Measurements from ENCODE around the gene MPIG6B. TPM values are rescaled to one million over a fixed set of nuclear protein-coding genes. Genes with fewer than 3 reads are reported as not detected.

MPIG6B gene
- total RNA-seq, 3 donors from 2014 or later (not counting 1 experiment from before 2014, with no cell fraction given), result 9.4 to 19.0 (median 12.8) TPM

DNA sequence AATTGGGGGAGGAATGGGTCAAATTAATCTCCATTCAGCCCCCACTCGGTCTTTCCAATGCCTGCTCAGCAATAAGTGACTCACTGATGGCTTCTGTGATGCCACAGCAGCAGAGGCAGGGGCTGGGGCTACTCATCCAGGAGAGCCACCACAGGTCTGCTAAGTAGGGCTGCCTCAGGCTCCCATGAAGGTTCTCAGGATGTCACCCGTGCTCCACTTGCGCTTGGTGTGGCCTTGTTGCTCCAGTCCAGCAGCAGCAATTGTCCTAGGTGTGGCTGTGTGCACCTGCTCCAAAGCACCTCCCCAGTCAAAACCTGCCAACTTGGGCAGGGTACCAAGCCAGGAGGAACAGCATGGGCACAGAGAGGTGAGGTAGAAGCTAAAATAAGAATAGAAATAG is 1.0 kb upstream of the MPIG6B start:
- Mint-ChIP-seq H3K27me3 (ENCODE audit: low read depth in 2 of 2) (peaks cover 0 to 4% of the 10 kb centered on the region in 2 donors), H3K36me3 (peaks cover 16% of the 10 kb centered on the region), H3K27ac (no peak overlapping the region), H3K4me3 (no peak overlapping the region), H3K4me1 (peaks cover 31 to 32% of the 10 kb centered on the region in 2 donors), H3K9me3 (no peaks in the 10 kb centered on the region)
- Histone ChIP-seq H3K4me3 (ENCODE audit: low read length) (no peak overlapping the region), H3K27ac (ENCODE audit: low read length) (no peak overlapping the region), H3K27me3 (ENCODE audit: control insufficient read depth, insufficient read depth, low read length) (no peaks in the 10 kb centered on the region), H3K4me1 (ENCODE audit: control insufficient read depth, insufficient read depth, low read length) (peaks cover 25% of the 10 kb centered on the region), H3K9me3 (ENCODE audit: control insufficient read depth, insufficient read depth, low read length) (no peaks in the 10 kb centered on the region), H3K36me3 (ENCODE audit: control insufficient read depth, insufficient read depth, low read length) (peaks cover 10% of the 10 kb centered on the region)
- no peak for DNase-seq
- ATAC-seq, result no peak
- intact Hi-C loops (cut with micrococcal nuclease), result no loop called here
- TF ChIP-seq, protein P1, sequence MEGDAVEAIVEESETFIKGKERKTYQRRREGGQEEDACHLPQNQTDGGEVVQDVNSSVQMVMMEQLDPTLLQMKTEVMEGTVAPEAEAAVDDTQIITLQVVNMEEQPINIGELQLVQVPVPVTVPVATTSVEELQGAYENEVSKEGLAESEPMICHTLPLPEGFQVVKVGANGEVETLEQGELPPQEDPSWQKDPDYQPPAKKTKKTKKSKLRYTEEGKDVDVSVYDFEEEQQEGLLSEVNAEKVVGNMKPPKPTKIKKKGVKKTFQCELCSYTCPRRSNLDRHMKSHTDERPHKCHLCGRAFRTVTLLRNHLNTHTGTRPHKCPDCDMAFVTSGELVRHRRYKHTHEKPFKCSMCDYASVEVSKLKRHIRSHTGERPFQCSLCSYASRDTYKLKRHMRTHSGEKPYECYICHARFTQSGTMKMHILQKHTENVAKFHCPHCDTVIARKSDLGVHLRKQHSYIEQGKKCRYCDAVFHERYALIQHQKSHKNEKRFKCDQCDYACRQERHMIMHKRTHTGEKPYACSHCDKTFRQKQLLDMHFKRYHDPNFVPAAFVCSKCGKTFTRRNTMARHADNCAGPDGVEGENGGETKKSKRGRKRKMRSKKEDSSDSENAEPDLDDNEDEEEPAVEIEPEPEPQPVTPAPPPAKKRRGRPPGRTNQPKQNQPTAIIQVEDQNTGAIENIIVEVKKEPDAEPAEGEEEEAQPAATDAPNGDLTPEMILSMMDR (IDR thresholded peaks at IDR 0.05), result no peak
- WGBS (ENCODE audit: insufficient coverage), result 92% methylated on average over 3 of the region's 3 CpGs

GRCh38 chr6:31723980-31724691 is 963 bp downstream of the MPIG6B start:
- Mint-ChIP-seq H3K4me3 (peak overlapping the region; percentile 81), H3K9me3 (no peaks in the 10 kb centered on the region), H3K4me1 (peaks cover 46 to 50% of the 10 kb centered on the region in 2 donors), H3K27me3 (ENCODE audit: low read depth in 2 of 2) (peaks cover 0 to 4% of the 10 kb centered on the region in 2 donors), H3K36me3 (peaks cover 16% of the 10 kb centered on the region), H3K27ac (peak overlapping the region in 1 of 2 donors; percentile 87)
- TF ChIP-seq, protein P1 (IDR thresholded peaks at IDR 0.05), result no peak
- Histone ChIP-seq H3K4me3 (ENCODE audit: low read length) (no peak overlapping the region), H3K27me3 (ENCODE audit: control insufficient read depth, insufficient read depth, low read length) (no peaks in the 10 kb centered on the region), H3K36me3 (ENCODE audit: control insufficient read depth, insufficient read depth, low read length) (peaks cover 10% of the 10 kb centered on the region), H3K4me1 (ENCODE audit: control insufficient read depth, insufficient read depth, low read length) (peaks cover 44% of the 10 kb centered on the region), H3K9me3 (ENCODE audit: control insufficient read depth, insufficient read depth, low read length) (no peaks in the 10 kb centered on the region), H3K27ac (ENCODE audit: low read length) (no peak overlapping the region)
- DNase-seq (no peak), ATAC-seq (no peak)
- intact Hi-C loops (cut with micrococcal nuclease), result no loop called here
- WGBS (ENCODE audit: insufficient coverage), result 91% methylated on average over 25 of the region's 25 CpGs

- WGBS (ENCODE audit: insufficient coverage), result 84% methylated on average over 12 of the region's 12 CpGs
- TF ChIP-seq, protein P1 (IDR thresholded peaks at IDR 0.05), result no peak
- DNase-seq, result no peak
- Histone ChIP-seq H3K36me3 (ENCODE audit: control insufficient read depth, insufficient read depth, low read length) (peaks cover 16% of the 10 kb centered on the region), H3K4me1 (ENCODE audit: control insufficient read depth, insufficient read depth, low read length) (peaks cover 60% of the 10 kb centered on the region), H3K27me3 (ENCODE audit: control insufficient read depth, insufficient read depth, low read length) (no peaks in the 10 kb centered on the region), H3K4me3 (ENCODE audit: low read length) (no peak overlapping the region), H3K27ac (ENCODE audit: low read length) (no peak overlapping the region), H3K9me3 (ENCODE audit: control insufficient read depth, insufficient read depth, low read length) (no peaks in the 10 kb centered on the region)
- no peaks in the 10 kb centered on the region for H3K9me3 Mint-ChIP-seq
- peaks cover 0 to 4% of the 10 kb centered on the region in 2 donors for H3K27me3 Mint-ChIP-seq (ENCODE audit: low read depth in 2 of 2)
- ATAC-seq, result no peak
- peaks cover 55 to 66% of the 10 kb centered on the region in 2 donors for H3K4me1 Mint-ChIP-seq
- H3K36me3 Mint-ChIP-seq, result peaks cover 16% of the 10 kb centered on the region
- H3K27ac Mint-ChIP-seq, result peak overlapping the region; percentile 83 to 91
- no peak overlapping the region for H3K4me3 Mint-ChIP-seq
- intact Hi-C loops (cut with micrococcal nuclease), result no loop called here
Measured at GRCh38 chr6:31725502-31726350, 2.6 kb downstream of the MPIG6B start.

Measured in natural killer cell (primary cell).